NT2/D1 (cell line): ENCODE data around the gene FAM234A.

Experiments used
- YY1 ChIP-seq: IDR thresholded peaks from 2 replicates; pipeline ENCODE4 v1.6.1; 2011; ENCODE audit not compliant: insufficient read length, insufficient read depth
- ZNF274 ChIP-seq: IDR thresholded peaks from 2 replicates; pipeline ENCODE4 v1.6.1; 2011; ENCODE audit warnings: mild to moderate bottlenecking, low read depth, low read length

DNA sequence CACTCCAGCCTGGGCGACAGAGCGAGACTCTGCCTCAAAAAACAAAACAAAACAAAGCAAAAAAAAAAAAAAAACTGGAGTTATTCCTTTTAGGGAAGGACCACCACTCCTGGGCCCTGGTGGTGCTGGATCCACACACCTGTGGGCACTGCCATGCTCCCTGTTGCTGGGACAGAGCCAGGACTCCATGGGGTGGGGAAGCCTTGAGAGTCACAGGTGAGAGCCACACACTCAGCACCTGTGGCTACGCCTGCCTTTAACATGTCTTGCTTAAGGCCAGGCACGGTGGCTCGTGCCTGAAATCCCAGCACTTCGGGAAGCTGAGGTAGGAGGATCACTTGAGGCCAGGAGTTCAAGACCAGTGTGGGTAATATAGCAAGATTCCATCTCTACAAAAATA, 66.6 kb downstream of the FAM234A start:
- TF ChIP-seq ZNF274 = no peak
- no peak for TF ChIP-seq YY1
